GF-D8 (cell line): ENCODE data around the gene SMIM23.

Experiments used
- DNase-seq: peaks from one replicate; lab custom pipeline; 2025; lab: John Stamatoyannopoulos, UW

The SMIM23 gene

DNA sequence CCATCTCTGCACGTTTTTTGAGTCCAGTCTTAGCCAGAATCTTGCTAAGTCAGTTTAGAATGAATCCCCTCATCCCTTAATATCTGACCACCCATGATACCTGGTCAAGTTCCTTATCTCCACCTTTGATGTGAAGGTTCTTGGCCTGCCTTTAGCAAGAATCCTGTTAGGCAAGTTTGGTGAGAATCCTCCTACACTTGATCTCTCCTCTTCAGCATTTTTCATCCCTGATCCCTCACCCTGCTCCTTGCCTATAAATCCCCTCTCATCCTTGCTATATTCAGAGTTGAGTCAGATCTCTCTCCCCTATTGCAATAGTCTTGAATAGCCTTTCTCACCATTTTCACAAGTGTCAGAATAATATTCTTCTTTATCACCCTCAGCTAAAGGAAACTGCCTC lies 31.0 kb downstream of the SMIM23 start:
- DNase-seq, result no peak

DNA sequence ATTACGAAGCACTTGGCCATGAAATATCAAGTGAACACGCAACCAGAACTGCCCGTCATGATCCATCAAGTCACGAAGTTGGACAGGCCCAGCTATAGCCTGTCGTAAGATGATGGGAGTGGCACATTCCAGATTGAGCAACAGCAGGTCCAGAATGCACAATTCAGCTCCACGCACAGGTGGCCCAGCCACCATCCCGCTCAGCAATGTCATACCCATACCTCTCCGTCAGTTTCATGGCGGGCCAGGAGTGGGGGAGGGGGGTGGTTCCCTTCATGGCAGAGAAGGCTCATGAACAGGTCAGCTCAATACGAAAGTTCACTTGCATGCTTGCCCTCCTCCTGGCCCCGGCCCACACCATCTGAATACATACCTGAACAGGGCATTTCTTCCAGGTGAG lies 34.9 kb downstream of the SMIM23 start:
- no peak for DNase-seq

DNA sequence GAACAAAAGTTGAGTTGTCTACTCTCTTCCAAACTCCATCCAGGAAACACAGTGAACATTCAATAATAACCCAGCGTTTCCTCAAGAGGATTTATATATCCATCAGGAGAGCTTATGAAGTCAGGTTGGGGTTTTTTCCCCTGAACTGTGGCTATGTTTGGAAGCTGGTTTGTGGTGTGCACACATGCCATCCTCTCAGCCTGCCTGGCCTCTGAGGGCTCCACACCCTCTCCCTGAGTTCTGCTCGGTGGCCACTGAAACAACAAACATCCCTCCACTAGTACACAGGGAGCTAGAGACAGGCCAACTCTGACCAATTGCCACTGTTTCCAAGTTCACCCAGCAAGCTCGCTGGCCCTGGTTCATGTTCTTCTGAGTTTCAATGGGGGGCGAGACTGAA lies 35.7 kb downstream of the SMIM23 start:
- no peak for DNase-seq

DNA sequence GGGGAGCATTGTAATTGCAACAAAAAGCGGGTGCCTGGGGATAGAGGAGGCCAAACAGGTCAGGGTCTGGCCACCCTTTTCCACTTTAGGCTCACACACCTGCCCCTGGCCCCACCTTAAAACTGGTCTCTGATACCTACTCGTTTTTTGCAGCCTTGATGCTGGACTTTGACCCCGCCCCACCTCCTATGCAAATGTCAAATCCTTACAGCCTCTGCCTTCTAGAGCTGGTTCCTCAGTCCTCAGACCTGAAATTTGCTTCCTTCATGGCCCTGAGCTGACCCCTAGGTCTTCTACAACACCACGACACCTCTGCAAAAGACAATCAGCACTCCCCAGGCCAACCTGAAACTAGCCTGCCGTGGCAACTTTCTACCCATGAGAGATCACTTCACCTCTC lies 37.7 kb downstream of the SMIM23 start:
- DNase-seq, result no peak

DNA sequence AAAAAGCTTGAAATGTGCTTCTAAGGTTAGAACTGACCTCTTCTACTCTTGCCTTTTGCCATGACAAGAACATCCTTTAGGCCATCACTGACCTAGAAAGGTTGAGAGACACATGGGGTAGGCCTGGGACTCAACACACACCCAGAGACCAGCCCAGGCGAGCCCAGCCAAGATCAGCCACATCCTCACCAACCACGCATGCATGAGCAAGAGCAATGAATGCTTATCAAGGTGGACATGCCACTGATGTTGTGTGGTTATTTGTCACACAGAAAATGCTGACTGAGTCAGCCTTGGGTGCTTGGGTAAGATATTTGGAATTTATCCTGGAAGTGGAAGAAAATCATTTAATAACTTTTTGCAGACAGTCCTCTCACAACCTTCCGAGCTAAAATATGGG lies 39.4 kb downstream of the SMIM23 start:
- DNase-seq, result no peak

DNA sequence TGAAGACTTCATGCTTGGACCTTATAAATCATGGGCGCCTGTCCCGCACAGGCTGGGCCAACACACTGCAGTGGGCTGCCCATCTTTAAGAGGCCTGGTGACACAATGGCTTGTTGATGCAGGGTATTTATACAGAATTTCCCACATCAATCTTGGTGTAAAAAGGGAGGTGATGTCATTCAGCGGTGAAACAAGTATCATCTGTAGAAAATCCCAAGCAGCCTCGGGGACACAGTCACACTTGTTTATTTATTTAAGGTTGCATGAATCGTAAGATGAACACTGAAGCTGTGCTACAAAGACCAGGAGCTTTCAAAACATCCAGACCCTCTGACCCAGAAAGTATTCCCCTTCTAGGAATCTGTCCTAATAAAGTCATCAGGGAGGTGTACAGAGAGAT lies 40.5 kb downstream of the SMIM23 start:
- no peak for DNase-seq

DNA sequence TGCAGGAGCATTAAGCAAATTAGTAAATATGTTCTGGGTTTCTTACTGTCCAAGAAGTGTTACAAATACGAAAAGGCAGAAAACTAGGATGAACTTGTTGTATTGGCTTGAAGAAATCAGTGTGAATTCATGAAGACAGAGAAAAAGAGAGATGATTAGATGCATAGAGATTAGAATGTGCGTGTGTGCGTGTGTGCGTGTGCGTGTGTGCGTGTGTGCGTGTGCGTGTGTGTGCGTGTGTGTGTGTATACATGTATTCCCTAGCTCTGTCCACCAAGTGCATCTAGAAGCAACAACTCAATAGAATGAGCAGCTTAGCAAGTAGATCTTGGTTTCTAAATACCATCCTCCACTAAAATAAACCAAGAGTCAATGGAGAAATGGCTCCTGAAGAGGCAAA lies 41.5 kb downstream of the SMIM23 start:
- no peak for DNase-seq

DNA sequence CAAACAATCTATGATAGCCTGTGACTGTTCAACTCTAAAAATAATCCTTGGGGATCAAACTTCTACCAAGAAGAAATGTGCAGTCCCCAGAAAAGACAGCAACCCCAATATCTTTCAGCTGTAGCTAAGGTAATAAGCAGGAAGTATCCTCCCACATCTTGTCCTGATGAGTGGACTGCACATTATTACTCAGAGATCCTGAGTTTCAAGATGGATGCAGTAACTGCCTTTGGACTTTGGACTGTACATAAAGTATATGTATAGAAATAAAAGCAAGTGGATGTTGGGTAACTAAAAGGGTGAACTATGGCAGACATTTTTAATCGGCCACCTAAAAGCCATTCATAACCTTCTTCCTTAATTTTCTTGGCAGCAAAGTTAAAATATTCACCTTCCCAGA lies 45.1 kb downstream of the SMIM23 start:
- DNase-seq, result no peak

DNA sequence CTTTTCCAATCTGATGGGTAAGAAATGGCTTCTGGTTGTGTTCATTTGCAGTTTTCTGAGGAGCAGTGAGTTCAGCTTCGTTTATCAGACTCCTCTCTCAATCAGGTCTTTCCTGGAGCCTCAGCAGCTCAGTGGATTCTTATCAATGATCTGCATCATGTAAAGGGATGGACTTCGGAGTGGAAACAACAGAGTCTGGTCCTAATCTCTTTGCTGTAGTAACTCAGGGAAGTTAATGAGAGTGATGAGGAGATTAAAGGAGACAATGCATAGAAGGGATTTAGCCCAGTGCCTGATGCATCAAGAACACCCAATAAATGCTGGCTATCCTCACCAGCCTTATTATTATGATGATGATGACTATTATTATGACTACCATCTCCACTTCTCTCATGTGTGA lies 47.2 kb downstream of the SMIM23 start:
- DNase-seq, result no peak

DNA sequence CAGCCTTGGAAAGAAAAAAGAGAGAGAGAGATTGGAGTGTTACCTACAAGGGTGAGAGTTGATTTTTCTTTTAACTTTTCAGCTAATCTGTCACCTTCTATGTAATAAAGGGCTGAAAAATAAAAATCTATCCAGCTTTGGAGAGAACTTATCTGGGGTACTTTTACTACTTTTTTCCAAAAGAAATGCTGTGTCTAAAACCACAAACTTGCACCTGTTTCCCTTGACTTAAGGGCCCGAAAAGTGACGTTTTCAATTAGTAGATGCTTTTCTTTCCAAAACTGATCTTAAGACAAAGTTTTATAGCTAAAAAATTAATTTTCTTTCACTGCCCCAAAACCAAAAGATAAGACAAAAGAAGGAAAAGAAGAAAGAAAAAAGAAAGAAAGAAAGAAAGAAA lies 48.8 kb downstream of the SMIM23 start:
- no peak for DNase-seq

DNA sequence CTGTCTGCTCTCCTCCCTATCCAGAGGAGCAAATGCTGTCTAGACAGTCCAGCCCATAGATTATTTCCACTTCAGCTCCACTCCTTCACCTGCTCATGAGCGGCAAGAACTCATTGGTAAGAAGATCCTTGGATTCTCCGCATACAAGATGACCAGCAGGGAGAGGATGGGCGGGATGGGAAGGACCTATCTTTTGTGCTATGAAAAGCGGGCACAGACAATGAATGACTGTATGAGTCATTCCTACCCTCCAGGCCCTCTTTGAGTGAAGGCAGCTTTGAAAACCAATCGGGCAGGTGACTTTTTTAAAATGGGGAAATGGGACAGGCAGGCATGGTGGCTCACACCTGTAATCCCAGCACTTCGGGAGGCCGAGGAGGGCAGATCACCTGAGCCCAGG lies 49.4 kb downstream of the SMIM23 start:
- no peak for DNase-seq

DNA sequence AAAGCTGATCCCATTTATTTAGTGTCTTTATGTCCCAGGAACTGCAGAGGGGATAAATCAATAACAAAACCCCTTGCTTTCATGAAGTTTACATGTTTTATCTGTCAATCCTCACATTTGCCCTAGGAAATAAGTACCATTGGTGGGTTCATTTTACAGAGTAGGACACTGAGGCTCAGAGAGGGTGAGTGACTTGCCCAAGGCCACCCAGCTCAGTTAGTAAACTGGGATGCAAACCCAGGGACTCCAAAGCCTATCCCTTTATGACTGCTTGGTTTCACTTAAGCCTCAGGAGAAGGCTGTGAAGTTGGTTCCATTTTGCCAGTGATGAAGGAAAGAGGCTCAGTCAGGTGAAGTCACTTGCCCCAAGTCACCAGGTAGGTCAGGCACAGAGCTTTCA lies 51.9 kb downstream of the SMIM23 start:
- no peak for DNase-seq

DNA sequence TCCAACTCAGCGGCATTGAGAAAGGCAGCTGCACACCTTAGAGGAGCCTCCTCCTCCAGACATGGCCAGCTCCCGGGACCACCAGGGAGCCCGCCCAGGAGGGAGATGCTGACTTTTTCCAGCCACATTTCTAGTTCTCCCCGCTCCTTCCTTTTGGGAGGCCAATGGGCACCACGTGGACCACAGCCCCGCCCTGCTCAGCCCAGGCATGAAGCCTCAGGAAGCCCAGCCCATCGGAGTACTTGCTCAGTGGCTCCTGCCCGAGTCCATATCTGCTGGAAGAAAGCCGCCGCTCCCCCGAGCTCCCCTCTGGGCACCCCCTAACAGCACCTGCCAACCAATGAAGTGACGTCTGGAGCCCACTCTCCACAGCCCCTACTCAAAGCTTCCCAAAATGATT lies 52.4 kb downstream of the SMIM23 start:
- no peak for DNase-seq

DNA sequence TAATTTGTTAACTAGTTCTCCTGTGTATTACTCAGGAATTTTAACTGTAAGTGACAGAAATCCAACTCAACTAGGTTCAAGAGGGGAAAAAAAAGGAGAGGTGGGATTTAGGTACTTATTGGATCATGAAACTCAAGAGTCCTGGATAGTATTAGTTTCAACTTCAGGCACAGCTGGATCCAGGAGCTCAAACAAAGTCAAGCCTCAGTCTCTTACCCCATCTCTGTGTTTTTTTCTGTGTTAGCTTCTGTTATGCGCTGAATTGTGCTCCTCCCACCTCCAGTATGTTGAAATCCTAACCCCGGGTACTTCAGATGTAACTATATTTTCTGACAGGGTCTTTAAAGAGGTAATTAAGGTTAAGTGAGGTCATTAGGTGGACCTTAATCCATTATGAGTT lies 53.5 kb downstream of the SMIM23 start:
- no peak for DNase-seq

DNA sequence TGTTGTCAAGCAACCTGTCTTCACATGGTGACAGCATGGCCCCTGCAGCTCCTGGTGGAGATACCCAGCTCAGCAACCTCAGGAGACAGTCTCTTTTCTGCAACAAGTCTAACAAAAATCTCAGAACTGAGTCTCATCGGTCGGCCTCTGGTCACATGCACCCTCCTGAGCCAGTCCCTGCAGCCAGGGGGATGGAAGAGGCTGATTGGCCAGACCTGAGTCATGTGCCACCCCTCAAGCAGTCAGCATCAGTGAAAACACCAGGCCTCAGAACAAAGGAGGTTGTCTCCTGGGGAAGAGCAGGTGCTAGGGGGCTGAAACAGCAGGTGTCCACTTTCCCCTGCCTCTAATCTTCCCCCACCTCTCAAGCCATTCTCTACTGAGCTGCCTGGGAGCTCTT lies 54.4 kb downstream of the SMIM23 start:
- DNase-seq, result no peak
